C4-2B (cell line): Measurements from ENCODE around the gene ATP11A.

Source experiments
- CTCF ChIP-seq: fragments of 450-650 bp; conservative IDR thresholded peaks from 2 replicates; pipeline ENCODE4 v1.5.1; 2017; ENCODE audit warnings: mild to moderate bottlenecking
- ZFX ChIP-seq: fragments of 450-650 bp; IDR thresholded peaks from 2 replicates; pipeline ENCODE4 v1.6.1; 2017

GRCh38 chr13:112751617-112752016 is 61.8 kb downstream of the ATP11A start:
- TF ChIP-seq CTCF (no peak), ZFX (no peak)
